NCI-H748 (cell line): ENCODE results near the gene MRRF.

ENCODE experiments used
- DNase-seq: peaks from one replicate; lab custom pipeline; 2025; ENCODE audit not compliant: unreplicated experiment; lab: John Stamatoyannopoulos, UW

MRRF gene

DNA sequence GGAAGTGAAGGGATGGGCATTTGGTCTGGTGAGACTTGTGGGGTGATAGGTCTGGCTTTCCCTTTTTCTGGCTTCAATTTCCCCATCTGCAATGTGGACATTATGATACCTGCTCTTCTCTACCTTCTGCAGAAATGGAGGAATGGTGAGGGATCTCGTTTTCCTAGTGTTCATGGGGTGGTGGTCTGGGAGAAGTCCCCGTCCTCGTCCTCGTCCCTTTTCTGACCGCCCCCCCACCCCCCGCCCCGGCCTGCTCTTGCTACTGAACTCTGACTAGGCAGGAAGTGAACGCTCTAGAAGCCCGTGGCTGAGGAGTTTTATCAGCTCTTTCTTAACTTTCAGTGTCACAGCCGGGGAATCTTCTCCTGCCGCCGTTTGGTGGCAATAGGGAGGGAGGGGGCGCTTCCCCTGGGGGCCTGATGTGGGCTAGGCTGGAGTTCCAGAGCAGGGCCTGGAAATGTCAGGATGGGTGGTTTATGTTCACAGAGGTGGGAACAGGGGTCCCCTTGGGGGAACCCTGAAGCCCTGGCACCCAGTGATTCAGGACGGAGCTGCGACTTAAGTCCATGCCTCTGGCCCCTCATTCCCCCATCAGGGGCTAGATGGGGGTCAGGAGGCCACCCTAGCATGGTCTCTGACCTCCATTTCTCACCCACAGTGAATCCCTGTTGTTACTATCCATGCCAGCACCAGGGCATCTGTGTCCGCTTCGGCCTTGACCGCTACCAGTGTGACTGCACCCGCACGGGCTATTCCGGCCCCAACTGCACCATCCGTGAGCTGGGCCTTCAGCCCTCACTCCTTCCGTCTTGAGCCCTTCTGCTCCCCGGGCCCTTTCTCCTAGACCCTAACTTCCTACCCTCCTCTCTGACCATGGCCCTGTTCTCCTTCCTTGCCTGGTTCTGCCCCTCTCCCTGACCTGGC lies 112.8 kb downstream of the MRRF start:
- DNase-seq, result no peak

DNA sequence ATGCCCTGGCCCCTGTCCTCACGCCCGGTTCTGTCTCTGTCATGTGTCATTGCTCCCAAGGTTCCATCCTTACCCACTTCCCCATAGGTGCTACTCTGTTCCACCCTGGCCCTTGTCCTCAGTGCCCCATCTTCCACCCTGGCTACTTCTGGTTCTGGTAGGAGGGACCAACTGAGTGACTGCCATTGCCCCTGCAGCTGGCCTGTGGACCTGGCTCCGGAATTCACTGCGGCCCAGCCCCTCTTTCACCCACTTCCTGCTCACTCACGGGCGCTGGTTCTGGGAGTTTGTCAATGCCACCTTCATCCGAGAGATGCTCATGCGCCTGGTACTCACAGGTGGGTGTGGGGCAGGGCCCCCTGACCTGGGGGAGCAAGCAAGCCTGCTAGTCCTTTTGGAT lies 113.6 kb downstream of the MRRF start:
- no peak for DNase-seq

- peak; percentile 15 for DNase-seq
Observed at GRCh38 chr9:122379340-122379739, 114.7 kb downstream of the MRRF start.

DNA sequence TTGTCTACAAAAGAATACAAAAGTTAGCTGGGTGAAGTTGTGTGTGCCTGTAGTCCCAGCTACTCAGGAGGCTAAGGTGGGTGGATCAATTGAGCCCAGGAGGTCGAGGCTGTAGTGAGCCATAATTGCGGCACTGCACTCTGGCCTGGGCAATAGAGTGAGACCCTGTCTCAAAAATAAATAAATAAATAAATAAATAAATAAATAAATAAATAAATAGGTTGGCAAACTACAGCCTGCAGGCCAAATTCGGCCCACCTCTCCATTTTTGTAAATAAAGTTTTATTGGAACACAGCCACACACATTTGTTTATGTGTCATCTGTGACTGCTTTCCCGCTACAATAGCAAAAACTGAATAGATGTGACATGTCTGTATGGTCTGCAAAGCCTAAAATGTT lies 115.6 kb downstream of the MRRF start:
- no peak for DNase-seq
